Right lobe of liver (tissue), 6 donors: ENCODE data around the gene HOXB4. TPM values are rescaled to one million over a fixed set of nuclear protein-coding genes. Genes with fewer than 3 reads are reported as not detected.
A peak's percentile ranks its signal among the peaks of the same experiment; 100 is the strongest.

ENCODE experiments used
- ATAC-seq, 4 donors: fragments of 200-7000 bp; cut with Tn5 transposase; one replicate each; pipeline ENCODE4 v1.9.1; 2020; ENCODE audit warnings: mild to moderate bottlenecking in 4 of 4, moderate library complexity in 4 of 4
- DNase-seq, 3 donors: peaks; one replicate each; pipeline ENCODE4 v3.0.0-alpha.2; 2020
- H3K27ac ChIP-seq, 3 donors: fragments of 200-600 bp; one replicate each; pipeline ENCODE4 v1.8.0; 2022
- H3K27me3 ChIP-seq, 2 donors: fragments of 200-600 bp; one replicate each; pipeline ENCODE4 v1.8.0; 2022
- H3K36me3 ChIP-seq, 4 donors: fragments of 200-600 bp; sonication (generic) in 1 of 4; one replicate each; pipeline versions ENCODE4 v1.5.1 to v1.8.0; 2017 to 2022; ENCODE audit warnings: control low read depth in 1 of 4
- H3K4me1 ChIP-seq, 4 donors: fragments of 200-600 bp; sonication (generic) in 1 of 4; one replicate each; pipeline versions ENCODE4 v1.5.1 to v1.8.0; 2017 to 2022; ENCODE audit warnings: control low read depth in 1 of 4
- H3K4me3 ChIP-seq, 3 donors: fragments of 200-600 bp; one replicate each; pipeline ENCODE4 v1.8.0; 2022
- H3K9me3 ChIP-seq, 4 donors: fragments of 200-600 bp; sonication (generic) in 1 of 4; one replicate each; pipeline versions ENCODE4 v1.5.1 to v1.8.0; 2017 to 2022; ENCODE audit warnings: control low read depth in 1 of 4
- POLR2A ChIP-seq: fragments of 450-650 bp; IDR thresholded peaks from one replicate; pipeline ENCODE4 v1.6.1; 2017; ENCODE audit warnings: antibody characterized with exemption, mild to moderate bottlenecking
- WGBS: methylation state at CpG from one replicate; pipeline ENCODE4 v1.1.6; 2018; ENCODE audit warnings: low coverage, low lambda C conversion rate; ENCODE audit not compliant: insufficient coverage; ENCODE audit errors: missing lambda C conversion rate; 5-methylcytosine and 5-hydroxymethylcytosine counted together
- intact Hi-C, 2 donors: fragments of 100-400 bp; cut with DNase I; formaldehyde crosslinking; loops; one replicate each; pipeline versions ENCODE4 v1.11.2 to v1.14.1; 2022
- total RNA-seq, 6 experiments: library from RNA; depleted of rRNA in 2 of 6; stranded (reverse); fragments of >200 nt in 2 of 6; fragmentation: NEBNext Ultra II Directional in 3 of 6; extraction: Animal tissue kit (Norgen Biotek cat#: 25700) in 3 of 6; gene quantifications; one replicate each; pipeline versions ENCODE4 v1.1.0 to v1.2.4, GENCODE V29; 2016 to 2023
- TF ChIP-seq, protein P1 (sequence below), 4 donors: fragments of 200-600 bp in 3 of 4; fragments of 450-650 bp in 1 of 4; IDR thresholded peaks; one replicate each; pipeline versions ENCODE4 v1.5.1 to v1.8.0; 2016 to 2022; ENCODE audit warnings: antibody characterized with exemption in 4 of 4, mild to moderate bottlenecking in 2 of 4
- donor health status: DM: no; HTN: yes; CAD: no.
- donor health status: DM: no; HTN: no; CAD: no.
- donor health status: DM: no; HTN: no; CAD: no.
- donor health status: DM: no; HTN: yes; CAD: no.
- donor health status: DM: no; HTN: yes; CAD: no.

Gene HOXB4
- total RNA-seq, 6 experiments from 2014 or later = 0.31 to 1.1 (median 0.68) TPM

DNA sequence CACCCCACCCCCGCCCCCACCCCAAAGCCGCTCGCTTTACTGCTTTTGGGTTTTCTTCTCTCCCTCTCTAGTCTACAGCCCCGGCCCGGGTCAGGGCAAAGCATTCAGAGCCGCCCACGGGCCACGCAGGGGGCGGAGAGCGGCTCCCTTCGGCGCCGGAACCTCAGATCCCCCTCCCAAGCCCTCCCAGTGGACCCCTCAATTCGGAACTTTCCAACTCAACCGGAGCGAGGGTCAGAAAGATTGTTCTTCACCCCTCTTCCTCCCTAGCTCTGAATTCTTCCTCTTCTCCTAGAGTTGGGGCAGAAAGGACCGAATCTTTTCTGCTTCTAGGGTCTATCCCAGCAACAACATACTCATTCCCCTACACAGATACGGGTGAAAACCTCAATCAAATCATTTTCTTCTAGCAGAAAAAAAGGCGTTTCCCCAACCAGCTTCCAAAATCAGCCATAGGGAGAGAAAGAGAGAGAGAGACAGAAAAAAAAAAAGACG, 34.2 kb downstream of the HOXB4 start:
- Histone ChIP-seq H3K9me3 (no peaks in the 10 kb centered on the region), H3K36me3 (no peaks in the 10 kb centered on the region), H3K27ac (peak overlapping the region; percentile 64 to 78 (median 75)), H3K4me1 (peaks cover 0 to 6% (median 0%) of the 10 kb centered on the region in 4 donors), H3K27me3 (peaks cover 0 to 11% of the 10 kb centered on the region in 2 donors), H3K4me3 (peak overlapping the region; percentile 42 to 56 (median 45))
- DNase-seq (no peak), ATAC-seq (peak; percentile 14 to 23 (median 18))
- WGBS = under 1% methylated on average over 17 of the region's 20 CpGs
- TF ChIP-seq POLR2A = no peak
- TF ChIP-seq, protein P1, sequence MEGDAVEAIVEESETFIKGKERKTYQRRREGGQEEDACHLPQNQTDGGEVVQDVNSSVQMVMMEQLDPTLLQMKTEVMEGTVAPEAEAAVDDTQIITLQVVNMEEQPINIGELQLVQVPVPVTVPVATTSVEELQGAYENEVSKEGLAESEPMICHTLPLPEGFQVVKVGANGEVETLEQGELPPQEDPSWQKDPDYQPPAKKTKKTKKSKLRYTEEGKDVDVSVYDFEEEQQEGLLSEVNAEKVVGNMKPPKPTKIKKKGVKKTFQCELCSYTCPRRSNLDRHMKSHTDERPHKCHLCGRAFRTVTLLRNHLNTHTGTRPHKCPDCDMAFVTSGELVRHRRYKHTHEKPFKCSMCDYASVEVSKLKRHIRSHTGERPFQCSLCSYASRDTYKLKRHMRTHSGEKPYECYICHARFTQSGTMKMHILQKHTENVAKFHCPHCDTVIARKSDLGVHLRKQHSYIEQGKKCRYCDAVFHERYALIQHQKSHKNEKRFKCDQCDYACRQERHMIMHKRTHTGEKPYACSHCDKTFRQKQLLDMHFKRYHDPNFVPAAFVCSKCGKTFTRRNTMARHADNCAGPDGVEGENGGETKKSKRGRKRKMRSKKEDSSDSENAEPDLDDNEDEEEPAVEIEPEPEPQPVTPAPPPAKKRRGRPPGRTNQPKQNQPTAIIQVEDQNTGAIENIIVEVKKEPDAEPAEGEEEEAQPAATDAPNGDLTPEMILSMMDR (IDR thresholded peaks at IDR 0.05) = no peak
- intact Hi-C loops = no loop called here

DNA sequence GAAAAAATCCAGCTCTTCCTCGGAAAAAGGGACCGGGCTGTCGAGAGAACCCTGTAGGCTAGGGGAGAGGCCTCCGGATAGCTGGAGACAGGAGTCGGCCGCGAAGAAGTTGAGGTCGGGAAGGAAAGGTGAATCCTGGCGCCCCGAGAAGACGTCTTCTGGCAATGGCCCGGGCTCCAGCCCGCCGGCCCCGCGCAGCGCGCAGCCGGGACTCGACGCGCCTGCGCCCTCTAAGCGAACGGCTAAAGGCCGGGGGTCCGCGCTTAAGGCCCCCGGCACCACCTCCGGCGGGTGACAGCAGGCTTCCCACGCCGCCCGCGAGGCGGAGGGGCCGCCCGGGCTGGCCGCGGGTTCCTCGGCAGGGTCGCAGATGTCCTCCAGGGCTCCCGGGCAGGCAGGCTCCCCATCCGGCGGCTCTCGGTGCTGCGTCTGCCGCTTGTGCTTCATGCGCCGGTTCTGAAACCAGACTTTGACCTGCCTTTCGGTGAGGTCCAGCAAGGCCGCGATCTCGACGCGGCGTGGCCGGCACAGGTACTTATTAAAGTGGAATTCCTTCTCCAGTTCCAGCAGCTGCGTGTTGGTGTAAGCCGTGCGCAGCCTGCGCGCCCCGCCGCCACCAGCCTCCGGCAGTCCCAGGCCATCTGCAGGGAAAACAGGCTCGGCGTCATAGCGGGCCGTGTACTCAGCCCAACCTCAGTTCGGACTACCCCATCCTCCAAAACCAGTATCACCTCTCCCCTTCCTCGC, 34.9 kb downstream of the HOXB4 start:
- Histone ChIP-seq H3K27ac (peak overlapping the region; percentile 64 to 78 (median 75)), H3K4me3 (peak overlapping the region; percentile 42 to 56 (median 45)), H3K27me3 (peaks cover 0 to 11% of the 10 kb centered on the region in 2 donors), H3K9me3 (no peaks in the 10 kb centered on the region), H3K4me1 (peaks cover 0 to 6% (median 0%) of the 10 kb centered on the region in 4 donors), H3K36me3 (no peaks in the 10 kb centered on the region)
- TF ChIP-seq, protein P1 (IDR thresholded peaks at IDR 0.05) = peak in 2 of 4 donors; percentile 6 to 11
- no peak for TF ChIP-seq POLR2A
- peak in 1 of 3 donors; percentile 56 for DNase-seq
- intact Hi-C loops = no loop called here
- ATAC-seq = peak; percentile 33 to 55 (median 48)
- WGBS = 3% methylated on average over 6 of the region's 72 CpGs

DNA sequence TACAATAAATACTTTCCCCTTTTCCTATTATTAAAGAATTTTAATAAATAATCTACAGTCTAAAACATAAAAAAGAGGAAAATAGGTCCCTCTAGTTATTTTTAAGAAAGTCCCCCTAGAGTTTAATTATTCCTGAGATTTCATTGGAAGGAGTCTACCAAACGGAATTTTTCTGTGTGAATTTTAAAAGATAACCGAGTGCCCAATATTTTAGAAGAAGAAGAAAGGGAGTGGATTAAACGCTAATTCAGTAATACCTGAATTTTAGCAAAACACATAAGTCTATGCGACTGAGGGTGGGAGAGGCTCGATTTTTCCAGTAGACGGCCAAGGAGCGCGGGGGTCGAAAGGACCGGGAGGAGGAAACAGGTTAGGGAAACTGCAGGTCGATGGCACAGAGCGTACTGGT, 35.4 kb downstream of the HOXB4 start:
- Histone ChIP-seq H3K4me1 (peaks cover 0 to 4% (median 0%) of the 10 kb centered on the region in 4 donors), H3K27me3 (peaks cover 0 to 11% of the 10 kb centered on the region in 2 donors), H3K36me3 (no peaks in the 10 kb centered on the region), H3K9me3 (no peaks in the 10 kb centered on the region), H3K4me3 (peak overlapping the region; percentile 42 to 56 (median 45)), H3K27ac (peak overlapping the region; percentile 64 to 78 (median 75))
- ATAC-seq (no peak), DNase-seq (no peak)
- no peak for TF ChIP-seq POLR2A
- TF ChIP-seq, protein P1 (IDR thresholded peaks at IDR 0.05) = no peak
- intact Hi-C loops = no loop called here
- 1% methylated on average over 12 of the region's 12 CpGs for WGBS

DNA sequence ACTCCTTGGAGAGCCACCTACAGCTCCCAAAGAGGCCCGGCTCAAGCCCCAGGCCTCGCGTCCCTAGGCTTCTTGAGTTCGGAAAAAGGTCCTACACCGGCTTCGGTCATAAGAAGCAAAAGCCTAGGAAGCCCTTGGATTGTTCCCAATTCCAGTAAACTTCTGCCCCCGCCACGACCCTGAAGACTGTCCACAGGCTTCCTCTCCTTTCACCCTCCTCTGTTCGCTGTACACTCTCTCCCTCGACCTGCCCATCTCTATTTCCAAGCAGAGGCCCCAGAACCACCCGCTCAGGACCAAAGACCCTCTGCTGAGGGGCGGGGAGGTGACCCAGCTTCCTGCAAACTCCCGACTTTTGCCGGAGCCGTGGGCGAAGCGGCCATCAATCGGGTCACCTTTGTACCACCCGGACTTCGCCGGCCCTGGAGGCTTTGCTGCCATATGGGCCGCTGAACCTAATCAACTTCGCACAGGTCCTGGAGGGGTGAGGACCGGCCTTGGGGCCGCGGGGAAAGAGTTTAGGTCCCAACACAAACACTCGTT, 36.0 kb downstream of the HOXB4 start:
- WGBS = 7% methylated on average over 20 of the region's 27 CpGs
- Histone ChIP-seq H3K27me3 (peaks cover 0 to 11% of the 10 kb centered on the region in 2 donors), H3K36me3 (no peaks in the 10 kb centered on the region), H3K4me3 (peak overlapping the region; percentile 42 to 56 (median 45)), H3K9me3 (no peaks in the 10 kb centered on the region), H3K27ac (peak overlapping the region; percentile 64 to 78 (median 75)), H3K4me1 (no peaks in the 10 kb centered on the region)
- DNase-seq (no peak), ATAC-seq (peak in 3 of 4 donors; percentile 7 to 10 (median 9))
- intact Hi-C loops = no loop called here
- no peak for TF ChIP-seq POLR2A
- TF ChIP-seq, protein P1 (IDR thresholded peaks at IDR 0.05) = no peak
